NCI-H146 treated with DMSO at 0.1 percent for 48 hours (cell line): Measurements from ENCODE around the gene QDPR.
"Not testable (repeated sequence)": the region's sequence is repeated elsewhere in the genome, so short reads cannot be mapped to it uniquely, and the experiment has no call there.

Source experiments
- DNase-seq: peaks from one replicate; lab custom pipeline; 2025; ENCODE audit not compliant: unreplicated experiment; lab: John Stamatoyannopoulos, UW

The QDPR gene

GRCh38 chr4:17511950-17512795 lies at the start of gene QDPR:
Gene QDPR, minus strand, starts transcription at chr4:17512090. Its CDS starts 36 bp downstream, at chr4:17512054.
- DNase-seq = peak; percentile 78

GRCh38 chr4:17561195-17561909 lies 49.5 kb upstream of the QDPR start:
- DNase-seq = peak; percentile 73

GRCh38 chr4:17560065-17560673 lies 48.3 kb upstream of the QDPR start:
- DNase-seq = no peak

DNA sequence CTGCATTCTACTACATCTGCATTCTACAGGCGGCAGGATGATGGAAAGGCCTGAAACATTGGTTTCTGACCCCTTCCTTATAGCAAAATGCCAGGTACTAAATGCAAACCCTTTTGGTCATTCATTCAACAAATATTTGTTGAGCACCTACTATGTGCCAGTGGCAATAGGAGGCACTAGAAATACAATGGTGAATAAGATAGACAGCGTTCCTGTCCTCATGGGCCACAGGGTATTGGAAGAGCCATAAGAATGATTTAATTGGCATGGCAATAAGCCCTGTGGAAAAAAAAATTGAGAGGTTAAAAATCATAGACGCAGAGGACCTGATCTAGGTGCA lies 47.8 kb upstream of the QDPR start:
- no peak for DNase-seq

GRCh38 chr4:17558941-17559708 lies 47.2 kb upstream of the QDPR start:
- no peak for DNase-seq

DNA sequence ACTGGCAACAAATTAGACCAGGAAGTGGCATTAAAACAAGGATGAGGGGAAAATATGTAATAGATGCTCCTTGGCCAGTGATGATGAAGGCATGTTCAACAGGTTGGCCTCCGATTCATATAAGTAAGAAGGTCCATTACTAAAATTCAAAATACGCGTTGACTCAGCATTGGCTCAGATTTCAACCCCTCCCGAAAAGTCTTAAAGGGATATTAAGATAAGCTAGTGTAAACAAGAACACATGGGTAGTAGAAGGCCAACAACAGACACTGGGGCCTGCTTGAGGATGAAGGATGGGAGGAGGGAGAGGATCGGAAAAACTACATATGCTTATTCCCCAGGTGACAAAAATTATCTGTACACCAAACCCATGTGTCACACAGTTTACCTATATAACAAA lies 46.0 kb upstream of the QDPR start:
- DNase-seq = no peak

GRCh38 chr4:17556498-17556897 lies 44.6 kb upstream of the QDPR start:
- no peak for DNase-seq

- DNase-seq = no peak
These were observed 42.7 kb upstream of the QDPR start for GRCh38 chr4:17554568-17554967.

- no peak for DNase-seq
These were observed 40.5 kb upstream of the QDPR start for GRCh38 chr4:17552427-17552826.

- DNase-seq = no peak
These were observed 38.7 kb upstream of the QDPR start for GRCh38 chr4:17550549-17550948.

DNA sequence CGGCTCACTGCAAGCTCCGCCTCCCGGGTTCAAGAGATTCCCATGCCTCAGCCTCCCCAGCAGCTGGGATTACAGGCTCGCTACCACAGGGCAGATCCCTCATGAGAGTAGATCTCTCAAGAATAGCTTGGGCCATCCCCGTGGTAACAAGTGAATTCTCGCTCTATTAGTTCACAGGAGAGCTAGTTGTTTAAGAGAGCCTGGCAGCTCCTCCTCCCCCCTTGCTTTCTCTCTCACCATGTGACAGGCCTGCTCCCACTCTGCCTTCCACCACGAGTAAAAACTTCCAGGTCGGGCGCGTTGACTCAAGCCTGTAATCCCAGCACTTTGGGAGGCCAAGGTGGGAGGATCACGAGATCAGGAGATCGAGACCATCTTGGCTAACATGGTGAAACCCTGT lies 34.8 kb upstream of the QDPR start:
- DNase-seq = no peak

GRCh38 chr4:17546222-17546621 lies 34.3 kb upstream of the QDPR start:
- DNase-seq = no peak

DNA sequence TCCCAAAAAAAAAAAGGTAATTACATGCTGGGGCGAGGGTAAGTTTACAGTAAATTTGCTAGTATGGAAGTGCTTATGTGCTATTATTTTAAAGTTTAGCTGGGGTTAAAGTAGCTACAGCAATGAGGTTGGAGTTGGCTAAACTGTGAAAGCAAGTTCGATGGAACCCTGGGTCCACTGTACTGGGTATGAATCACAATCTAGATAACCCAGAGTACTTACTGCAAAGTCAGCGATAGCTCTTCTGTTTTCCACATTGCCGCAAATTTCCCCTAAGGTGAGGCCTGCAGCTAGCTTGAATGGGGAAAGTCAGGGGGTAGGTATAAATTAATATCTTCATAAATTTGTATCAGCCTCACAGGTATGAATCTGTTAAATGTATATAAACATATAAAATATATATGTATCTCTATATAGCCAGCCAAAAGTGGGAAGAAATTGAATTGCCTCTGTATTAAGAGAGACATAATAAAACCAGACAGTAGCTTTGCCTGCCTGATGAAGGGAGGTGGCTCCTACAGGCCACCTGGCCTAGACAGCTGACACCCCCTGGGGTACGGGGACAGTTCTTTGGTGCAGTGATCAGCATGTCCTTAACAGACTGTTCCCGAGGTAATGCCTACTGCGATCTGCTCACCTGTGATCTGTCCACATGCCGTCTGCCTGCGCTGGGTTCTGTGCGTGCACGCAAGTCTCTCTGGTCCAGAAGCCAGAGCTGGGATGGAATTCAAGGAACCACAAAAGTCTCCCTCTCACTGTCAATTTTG lies 33.7 kb upstream of the QDPR start:
- peak; percentile 48 for DNase-seq

- DNase-seq = peak; percentile 97
These were observed 32.9 kb upstream of the QDPR start for GRCh38 chr4:17544831-17545234.

GRCh38 chr4:17544205-17544604 lies 32.3 kb upstream of the QDPR start:
- DNase-seq = peak; percentile 94

- DNase-seq = not testable (repeated sequence)
These were observed 25.2 kb upstream of the QDPR start for GRCh38 chr4:17537060-17537459.

GRCh38 chr4:17535906-17536305 lies 24.0 kb upstream of the QDPR start:
- DNase-seq = no peak

DNA sequence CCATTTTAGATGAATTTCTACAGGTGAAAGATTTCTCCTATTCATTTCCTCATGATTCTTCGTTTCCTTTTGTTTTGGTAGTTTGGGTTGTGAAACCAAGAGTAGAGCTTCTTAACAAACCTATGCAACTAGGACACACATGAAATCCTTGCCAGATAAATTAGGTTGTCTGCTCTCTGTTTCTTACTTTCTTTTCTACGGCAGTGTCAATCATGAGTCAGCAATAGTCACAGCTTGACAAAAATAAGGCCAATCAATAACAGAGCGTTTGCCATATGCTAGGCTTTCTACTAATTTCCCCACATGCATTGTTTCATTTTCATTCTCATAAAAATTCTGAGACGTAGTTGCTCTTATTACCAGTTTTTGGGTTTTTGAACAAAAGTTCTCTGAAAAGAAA lies 23.4 kb upstream of the QDPR start:
- no peak for DNase-seq

- no peak for DNase-seq
These were observed 22.8 kb upstream of the QDPR start for GRCh38 chr4:17534705-17535104.

DNA sequence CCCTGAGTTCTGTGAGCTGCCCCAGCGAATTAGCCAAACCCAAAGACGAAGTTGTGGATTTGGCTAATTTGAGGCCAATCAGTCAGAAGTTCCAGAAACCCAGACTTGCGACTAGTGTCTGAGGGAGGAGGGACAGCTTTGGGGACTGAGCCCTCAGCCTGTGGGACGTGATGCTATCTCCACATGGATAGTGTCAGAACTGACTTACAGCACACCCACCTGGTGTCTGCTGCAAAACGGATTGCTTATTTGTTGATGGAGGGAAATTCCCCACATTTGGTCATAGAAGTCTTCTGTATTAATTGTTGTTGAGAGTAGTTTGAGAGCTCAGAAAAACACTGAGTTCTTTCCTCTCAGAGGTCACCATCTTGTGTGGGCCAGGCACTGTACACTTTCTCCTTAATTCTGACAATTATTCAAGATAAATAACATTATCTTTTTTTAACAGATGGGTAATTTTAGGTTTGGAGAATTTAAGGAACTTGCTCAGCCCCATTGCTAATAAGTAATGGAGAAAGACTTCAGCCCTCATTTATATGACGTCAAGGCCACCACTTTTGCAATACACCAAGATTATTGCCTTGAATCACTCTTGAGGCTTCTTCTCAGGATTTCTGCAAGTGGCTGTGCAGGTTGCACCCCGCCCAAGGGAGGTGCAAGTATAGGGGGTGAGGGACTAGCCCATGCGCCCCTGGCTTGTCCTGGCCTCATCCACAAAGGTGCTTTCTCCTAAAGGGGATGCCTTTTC lies 19.8 kb upstream of the QDPR start:
- DNase-seq = no peak
